Mucosa of gallbladder (tissue), 1 donor: ENCODE measurements around the gene CSF2RB. TPM values are rescaled to one million over a fixed set of nuclear protein-coding genes. Genes with fewer than 3 reads are reported as not detected.

Experiments
- DNase-seq: peaks from one replicate; pipeline ENCODE4 v3.0.0-alpha.2; 2020; ENCODE audit warnings: low spot score
- total RNA-seq: library from RNA; stranded (reverse); gene quantifications from one replicate; pipeline ENCODE4 v1.2.1, GENCODE V29; 2021
- donor health status: DM: no; HTN: no; CAD: no.

The CSF2RB gene
- total RNA-seq, 1 donor from 2014 or later, result 5.8 TPM

DNA sequence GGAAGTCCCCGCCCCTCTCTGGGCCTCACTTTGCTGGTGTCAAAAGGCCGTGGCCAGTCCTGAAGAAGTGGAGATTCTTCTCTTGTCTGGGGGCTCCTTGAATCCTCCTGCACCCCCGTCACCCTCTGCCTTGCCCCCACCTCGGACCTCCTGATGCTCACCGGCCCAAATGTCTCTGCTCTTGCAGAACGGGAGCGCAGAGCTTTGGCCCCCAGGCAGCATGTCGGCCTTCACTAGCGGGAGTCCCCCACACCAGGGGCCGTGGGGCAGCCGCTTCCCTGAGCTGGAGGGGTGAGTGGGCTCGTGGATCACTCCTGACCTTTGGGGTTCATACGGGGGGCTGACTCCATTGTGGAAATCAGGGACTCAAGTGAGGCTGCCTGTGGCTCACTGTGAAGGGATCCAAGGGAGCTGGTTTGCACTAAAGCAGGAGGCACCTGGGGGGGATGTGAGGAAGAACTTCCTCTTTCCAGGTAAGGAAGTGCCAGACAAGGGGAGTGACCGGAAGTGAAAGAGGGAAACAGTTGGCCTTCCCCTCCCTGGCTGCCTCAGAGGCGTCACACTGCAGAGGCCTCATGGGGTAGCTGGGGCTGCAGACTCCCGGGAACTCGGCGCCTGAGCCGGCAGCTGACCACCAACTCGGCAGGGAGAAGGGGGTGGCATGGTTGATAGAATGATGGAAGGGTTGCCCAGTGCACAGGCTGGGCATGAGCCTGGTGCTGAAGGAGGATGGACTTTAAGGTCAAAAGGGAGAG lies 23.1 kb downstream of the CSF2RB start:
- DNase-seq, result no peak

DNA sequence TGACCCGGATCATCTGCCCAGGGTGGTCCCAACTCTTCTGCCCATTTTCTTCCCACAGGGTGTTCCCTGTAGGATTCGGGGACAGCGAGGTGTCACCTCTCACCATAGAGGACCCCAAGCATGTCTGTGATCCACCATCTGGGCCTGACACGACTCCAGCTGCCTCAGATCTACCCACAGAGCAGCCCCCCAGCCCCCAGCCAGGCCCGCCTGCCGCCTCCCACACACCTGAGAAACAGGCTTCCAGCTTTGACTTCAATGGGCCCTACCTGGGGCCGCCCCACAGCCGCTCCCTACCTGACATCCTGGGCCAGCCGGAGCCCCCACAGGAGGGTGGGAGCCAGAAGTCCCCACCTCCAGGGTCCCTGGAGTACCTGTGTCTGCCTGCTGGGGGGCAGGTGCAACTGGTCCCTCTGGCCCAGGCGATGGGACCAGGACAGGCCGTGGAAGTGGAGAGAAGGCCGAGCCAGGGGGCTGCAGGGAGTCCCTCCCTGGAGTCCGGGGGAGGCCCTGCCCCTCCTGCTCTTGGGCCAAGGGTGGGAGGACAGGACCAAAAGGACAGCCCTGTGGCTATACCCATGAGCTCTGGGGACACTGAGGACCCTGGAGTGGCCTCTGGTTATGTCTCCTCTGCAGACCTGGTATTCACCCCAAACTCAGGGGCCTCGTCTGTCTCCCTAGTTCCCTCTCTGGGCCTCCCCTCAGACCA lies 24.0 kb downstream of the CSF2RB start:
- DNase-seq, result no peak

DNA sequence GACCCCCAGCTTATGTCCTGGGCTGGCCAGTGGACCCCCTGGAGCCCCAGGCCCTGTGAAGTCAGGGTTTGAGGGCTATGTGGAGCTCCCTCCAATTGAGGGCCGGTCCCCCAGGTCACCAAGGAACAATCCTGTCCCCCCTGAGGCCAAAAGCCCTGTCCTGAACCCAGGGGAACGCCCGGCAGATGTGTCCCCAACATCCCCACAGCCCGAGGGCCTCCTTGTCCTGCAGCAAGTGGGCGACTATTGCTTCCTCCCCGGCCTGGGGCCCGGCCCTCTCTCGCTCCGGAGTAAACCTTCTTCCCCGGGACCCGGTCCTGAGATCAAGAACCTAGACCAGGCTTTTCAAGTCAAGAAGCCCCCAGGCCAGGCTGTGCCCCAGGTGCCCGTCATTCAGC lies 24.6 kb downstream of the CSF2RB start:
- no peak for DNase-seq

DNA sequence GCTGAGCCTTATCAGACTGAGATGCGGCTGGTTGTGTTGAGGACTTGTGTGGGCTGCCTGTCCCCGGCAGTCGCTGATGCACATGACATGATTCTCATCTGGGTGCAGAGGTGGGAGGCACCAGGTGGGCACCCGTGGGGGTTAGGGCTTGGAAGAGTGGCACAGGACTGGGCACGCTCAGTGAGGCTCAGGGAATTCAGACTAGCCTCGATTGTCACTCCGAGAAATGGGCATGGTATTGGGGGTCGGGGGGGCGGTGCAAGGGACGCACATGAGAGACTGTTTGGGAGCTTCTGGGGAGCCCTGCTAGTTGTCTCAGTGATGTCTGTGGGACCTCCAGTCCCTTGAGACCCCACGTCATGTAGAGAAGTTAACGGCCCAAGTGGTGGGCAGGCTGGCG lies 25.5 kb downstream of the CSF2RB start:
- DNase-seq, result no peak

DNA sequence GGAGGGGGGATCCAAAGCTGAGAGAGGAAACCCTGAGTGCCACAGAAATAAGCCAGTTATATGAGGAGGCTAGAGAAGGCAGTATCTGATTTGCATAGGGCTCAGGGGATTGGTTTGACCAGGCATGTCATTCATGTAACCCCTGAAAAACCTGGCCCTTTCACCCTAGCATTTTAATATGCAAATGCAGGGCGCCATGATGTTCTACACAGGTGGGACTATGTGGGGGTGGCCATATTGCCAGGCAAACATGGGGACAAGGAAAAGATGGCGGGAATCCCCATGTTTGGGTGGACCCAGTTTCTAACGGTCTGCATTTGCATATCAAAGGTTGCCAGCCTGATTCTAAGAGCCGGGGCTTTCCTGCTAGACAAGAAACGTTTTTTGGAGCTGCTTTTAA lies 27.2 kb downstream of the CSF2RB start:
- DNase-seq, result no peak

DNA sequence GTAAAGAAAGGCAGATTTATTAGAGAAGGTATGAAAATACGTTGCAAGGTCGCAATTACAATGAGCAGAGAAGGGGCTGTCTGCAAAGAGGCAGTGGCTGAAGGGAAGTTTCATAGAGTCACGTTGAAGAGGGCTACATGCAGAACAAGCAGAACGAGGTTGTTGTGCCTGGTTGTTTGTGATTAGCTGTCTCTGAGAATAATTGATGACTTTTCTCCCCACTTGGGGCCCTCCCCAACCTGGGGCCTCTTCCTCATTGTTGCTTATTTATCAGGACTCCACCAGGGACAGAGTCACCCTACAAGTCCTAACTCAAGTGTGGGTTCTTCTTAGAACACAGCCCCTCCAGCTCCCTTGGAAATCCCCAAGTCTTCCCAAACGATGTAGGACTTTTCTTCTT lies 29.1 kb downstream of the CSF2RB start:
- DNase-seq, result no peak

DNA sequence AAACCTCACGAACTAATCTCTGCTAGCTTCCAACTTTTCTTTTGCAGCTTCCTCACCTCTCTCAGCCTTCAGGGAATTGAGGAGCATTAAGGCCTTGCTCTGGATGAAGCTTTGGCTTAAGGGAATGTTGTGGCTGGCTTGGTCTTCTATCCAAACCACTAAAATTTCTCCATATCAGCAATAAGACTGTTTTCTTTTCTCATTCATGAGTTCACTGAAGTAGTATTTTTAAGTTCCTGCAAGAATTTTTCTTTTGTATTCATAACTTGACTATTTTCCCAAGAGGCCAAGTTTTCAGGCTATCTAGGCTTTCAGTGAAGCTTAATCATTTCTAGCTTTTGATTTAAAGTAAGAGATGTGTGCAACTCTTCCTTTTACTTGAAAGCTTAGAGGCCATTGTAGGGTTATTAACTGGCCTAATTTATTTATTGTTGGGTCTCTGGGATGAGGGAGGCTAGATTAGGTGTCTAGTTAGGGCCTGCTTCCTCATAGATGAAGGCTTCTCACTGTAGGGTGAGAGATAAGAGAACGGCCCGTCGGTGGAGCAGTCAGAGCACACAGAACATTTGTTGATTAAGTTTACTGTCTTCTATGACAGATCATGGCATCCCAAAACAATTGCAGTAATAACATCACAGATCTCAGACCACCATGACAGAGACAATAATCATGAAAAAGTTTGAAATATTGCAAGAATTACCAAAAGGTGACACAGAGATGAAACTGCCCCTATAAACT lies 33.2 kb downstream of the CSF2RB start:
- DNase-seq, result no peak

DNA sequence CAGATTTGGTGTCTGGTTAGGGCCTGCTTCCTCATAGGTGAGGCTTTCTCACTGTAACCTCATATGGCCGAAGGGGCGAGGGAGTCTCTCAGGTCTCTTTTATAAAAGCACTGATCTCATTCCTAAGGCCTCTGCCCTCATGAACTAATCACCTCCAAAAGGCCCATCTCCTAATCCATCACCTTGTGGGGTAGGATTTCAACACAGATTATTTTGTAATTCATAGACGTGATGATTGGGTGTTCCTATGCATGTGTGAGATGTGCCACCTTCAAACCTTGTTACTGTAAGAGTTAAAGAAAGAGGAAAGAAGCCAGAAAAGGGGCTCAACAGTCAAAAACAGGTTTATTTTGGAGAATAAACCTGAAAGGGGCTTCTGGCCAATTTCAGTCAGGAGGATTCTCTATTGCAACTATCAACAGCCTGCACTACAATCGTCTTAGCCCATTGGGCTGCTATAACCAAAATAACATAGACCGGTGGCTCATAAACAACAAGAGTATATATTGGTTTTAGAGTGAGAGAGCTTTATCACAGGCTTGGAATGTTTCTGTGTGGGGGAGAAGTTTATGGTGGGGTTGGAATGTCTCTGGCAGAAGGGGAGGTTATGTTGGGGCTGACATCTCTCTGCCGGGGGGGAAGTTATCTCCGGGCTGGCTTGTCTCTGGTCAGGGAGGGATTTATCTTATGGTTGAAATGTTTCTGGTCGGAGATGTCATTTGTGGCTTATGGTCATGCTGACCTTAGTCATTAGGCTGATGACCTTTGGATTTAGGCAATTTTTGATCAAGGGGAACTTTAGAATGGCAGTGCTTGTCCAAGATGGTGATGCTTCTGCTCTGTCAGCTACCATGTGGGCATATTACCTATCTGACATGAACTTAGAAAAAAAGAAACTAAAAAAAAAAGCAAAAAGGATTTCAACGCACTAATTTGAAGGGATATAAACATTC lies 35.1 kb downstream of the CSF2RB start:
- no peak for DNase-seq

DNA sequence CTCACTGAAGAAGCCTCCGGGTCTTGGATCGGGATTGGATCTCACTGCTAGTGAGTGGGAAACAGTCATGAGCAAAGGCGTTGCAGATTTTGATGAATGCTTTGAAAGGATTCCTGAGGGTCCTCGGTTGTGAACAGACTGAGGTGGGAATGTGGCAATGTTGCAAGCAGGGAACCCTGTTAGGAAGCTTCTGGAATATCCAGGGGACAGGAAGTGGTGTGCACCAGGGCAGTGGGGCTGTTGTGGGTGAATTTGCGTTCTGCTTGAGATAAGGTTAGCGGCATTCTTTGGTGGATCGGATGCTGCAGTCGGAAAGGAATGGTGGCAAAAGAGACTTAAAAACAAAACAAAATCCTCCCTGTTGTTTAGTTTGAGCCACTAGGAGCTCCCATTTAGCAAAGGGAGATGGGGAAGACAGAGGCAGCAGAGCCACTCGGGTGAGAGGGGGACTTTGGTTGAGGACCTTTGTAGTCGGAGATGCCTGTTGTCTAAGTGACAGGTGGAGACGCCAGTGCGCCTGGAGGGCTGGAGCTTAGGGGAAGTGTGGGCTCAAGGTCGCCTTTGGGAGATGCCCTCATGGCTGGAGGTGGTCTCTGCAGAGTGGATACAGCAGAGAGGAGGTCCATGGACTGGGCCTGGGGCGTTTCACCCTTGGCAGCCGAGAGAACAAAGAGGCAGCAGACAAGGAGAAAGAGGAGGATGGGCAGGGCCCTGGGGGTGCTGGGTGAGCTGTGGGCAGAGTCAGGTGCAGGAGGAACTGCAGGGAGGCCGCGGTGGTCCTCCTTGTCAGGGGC lies 37.6 kb downstream of the CSF2RB start:
- DNase-seq, result no peak

DNA sequence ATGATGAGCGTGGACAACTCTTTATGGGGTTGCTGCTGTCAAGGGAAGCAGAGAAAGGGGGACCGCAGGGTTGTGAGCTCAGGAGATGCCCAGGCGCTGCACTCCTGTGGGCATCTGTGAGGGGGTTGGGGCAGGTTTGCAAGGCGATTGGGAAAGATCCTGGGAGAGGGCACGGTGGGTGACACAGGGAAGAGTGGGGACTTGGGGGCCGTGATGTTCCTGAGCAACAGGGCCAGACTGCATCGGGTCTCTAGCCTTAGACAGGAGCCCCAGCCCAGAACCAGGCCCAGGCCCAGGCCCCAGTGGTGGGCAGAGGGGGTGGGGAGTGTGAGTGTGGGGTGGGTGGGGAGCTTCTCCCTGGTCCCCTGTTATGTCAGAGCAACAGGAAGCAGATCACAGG lies 38.3 kb downstream of the CSF2RB start:
- DNase-seq, result no peak

DNA sequence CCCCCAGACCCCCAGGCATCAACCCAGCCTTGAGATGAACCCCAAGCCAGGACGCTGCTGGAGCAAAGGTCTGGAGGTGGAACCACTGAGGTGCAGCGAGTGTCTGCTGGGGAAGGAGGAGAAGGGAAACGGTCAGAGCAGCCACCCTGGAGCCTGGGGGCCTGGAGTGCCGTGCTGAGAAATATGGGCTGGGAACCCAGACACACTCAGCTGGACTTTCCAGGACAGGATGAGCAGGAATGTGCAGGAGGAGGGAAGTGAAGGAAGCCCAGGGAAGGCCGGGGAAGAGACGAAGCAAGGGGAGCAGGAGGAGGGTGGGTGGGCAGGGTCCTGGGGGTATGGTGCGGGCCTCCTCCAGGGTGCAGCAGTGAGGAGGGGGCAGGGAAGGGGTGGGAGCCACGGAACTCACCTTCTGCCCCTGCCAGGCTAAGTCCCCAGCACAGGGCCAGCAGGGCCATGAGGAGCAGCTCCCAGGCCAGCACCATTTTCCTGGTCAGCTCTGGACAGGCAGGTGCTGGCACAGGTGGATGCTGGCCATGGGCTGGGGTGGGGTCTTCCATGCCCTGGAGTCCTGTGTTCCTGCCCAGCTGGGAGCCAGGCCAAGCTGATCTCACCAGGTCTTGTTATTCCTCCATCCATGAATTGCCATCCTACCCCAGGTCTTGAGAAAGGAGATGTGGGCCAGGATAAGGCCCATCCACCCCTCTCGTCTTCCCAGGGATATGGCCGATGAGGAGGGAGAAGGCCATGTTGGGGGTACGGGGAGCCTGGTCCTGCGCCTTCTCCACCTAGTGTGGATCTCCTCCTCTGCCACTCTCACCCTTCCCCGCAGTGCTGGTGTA lies 40.0 kb downstream of the CSF2RB start:
- no peak for DNase-seq

DNA sequence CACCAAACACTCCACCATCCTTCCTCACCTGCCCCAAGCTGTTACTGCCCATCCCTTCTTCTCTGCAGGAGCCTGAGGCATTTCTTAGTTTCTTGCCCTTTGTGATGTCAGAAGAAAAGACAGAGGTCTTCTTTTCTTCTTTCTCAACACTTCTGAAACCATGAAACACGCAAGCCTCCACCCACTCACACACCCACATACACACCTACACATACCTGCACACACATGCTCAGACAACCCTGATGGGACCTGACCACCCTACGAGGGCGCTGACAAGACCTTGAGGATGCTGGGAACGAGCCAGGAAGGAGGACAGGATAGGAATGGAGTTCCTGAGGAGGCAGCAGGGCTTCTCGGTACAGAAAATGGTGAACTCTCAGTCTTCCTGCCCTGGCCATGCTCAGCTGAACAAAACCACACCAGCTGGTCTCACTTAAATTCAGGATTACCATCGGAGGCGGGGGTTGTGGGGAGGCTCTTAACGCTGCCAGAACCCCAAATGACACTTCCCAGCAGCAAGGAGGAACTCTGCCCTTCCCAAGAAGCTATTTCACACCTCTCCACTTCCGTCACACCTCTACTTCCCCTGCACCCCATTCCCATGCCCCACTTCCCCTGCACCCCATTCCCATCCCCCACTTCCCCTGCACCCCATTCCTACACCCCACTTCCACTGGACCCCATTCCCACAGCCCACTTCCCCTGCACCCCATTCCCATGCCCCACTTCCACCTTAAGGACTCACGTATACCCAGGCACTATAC lies 41.0 kb downstream of the CSF2RB start:
- no peak for DNase-seq

DNA sequence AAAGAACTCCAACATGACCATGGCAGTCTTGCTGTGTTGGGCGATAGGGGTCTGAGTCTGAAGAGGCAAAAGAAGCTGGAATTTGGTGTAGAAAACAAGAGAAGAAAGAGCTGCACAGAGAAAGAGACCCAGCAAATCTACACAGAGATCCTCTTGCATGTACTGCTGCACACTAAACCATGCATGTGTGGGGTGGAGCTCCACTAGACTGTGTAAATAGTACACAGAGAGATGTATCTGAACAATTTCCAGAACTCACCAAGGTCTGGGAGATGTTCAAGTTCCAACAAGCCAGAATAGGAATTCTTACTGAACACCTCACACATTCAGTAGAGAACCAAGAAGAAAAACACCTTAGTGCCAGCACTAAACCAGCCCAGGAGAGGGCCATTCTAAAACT lies 42.3 kb downstream of the CSF2RB start:
- DNase-seq, result no peak

DNA sequence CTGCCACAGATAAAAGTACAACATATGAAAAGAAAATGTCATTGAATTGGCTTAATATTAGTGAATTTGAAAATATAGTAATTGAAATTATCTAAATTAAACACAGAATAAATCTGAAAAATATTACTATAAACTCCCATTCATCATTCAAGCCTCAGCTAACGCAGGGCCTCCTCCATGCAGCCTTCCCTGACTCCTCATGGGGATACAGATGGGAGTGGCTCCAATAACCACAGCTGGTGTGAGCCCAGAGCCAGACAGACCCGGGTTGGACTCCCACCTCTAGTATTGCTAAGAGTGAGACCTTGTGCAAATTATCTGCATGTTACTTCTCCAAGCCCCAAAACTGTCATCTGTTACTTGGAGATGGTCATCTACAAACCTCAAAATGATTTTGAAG lies 44.9 kb downstream of the CSF2RB start:
- no peak for DNase-seq

DNA sequence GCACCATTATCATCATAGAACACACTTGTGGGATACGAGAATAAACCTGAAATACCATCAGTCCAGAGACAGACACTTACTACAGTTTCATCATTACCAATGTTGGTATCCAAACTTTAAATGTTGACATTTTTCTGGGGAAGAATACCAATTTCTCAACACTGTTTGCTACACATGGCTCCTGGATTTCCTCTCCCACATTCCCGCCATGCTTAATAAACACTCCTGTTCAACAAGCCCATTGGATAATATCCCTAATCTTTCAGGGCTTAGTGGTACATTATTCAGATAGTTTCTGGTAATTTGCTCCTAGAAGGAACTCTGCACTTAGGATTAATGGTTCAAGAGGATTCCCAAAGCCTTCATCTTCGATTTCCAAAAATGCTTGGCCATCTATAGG lies 48.2 kb downstream of the CSF2RB start:
- no peak for DNase-seq

DNA sequence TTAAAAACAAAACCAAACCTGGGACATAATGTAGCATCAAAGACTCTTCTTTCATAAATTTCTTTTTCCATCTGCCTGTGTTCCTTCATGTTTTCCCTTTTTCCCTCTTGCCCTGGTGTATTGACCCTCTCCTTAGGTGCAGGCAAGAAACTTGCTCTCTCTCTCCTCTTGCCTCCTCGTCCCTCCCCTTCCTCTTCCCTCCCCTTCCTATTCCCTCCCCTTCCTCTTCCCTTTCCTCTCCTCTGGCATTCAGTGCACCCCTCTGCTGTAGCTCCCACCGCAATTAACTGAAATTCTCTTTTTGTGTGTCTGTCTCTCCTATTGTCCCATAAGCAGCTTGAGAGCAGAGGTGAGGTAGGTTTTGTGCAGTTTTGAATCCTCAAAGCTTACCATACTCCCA lies 49.9 kb downstream of the CSF2RB start:
- DNase-seq, result no peak

DNA sequence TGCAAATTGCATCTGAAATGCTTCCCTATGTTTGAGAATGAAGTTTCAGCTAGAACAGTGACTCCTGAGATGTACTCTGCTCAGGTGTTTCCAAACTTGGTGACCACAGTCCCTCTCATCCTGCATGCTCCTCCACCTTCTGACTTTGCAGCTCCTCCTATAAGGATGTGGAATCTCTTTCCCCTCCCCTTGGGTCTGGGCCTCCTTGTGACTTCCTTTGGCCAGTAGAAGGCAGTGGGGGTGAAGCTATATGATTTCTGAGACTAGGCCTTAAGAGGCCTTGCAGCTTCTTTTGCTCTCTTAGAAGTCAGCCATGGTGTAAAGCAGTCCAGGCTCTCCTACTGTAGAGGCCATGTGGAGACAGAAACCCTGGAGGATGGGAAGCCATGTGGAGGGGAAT lies 50.7 kb downstream of the CSF2RB start:
- DNase-seq, result no peak

DNA sequence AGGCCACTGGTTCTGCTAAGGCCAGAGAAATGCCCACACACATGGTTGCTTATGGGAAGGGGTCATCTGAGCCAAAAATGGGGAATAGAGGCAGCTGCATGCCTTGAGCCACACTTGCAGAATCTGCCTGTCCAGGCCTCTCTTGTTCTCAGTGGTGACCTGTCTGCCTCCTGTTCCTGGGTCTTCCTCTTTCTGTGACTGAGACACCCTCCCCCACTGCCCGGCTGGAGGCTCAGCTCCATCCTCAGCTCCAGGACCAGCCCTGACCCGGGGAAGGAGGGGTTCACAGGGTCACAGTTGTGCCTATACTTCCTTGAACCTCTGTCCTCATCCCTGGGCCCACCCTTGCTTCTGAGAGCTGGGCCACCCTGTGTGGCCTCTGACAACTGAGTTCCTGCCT lies 52.3 kb downstream of the CSF2RB start:
- no peak for DNase-seq

DNA sequence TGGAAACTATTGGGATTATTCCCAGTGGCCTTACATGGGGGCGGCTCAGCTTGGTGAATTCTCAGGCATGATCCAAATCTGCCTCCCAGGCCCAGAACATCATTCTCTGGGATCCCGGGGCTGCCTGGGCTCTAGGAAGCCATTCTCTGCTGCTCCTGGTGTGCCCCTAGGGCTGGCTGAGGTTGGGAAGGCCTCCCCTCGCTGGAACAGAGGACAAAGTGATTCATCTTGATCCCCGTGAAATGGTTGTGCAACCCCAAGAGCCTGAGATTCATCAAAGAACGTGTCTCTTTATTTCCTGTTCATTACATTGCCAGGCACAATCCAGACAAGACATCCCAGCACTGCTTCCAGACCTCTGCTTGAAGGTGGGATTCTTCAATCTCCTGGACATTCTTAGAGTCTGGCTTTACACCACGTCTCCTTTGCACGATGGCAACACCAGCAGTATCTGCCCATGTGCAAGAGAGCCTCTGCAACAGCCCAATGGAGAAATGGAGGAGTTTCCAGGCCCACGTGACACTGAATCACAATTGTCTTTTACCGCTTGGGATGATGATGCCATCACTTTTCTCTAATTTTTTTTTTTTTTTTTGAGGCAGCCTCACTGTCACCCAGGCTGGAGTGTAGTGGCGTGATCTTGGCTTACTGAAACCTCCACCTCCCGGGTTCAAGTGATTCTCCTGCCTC lies 53.6 kb downstream of the CSF2RB start:
- no peak for DNase-seq
